ENCODE results near the gene ITIH5.

- TF ChIP-seq CTCF (IDR thresholded peaks at IDR 0.05) (no peak), POLR2A (IDR thresholded peaks at IDR 0.05) (no peak)
Observed at GRCh38 chr10:7533657-7534479, 132.9 kb downstream of the ITIH5 start.
